Right renal pelvis (tissue), 4 donors: Measurements from ENCODE around the gene B3GNT5. TPM values are rescaled to one million over a fixed set of nuclear protein-coding genes. Genes with fewer than 3 reads are reported as not detected.
A peak's percentile ranks its signal among the peaks of the same experiment; 100 is the strongest.
"Not testable (repeated sequence)": the region's sequence is repeated elsewhere in the genome, so short reads cannot be mapped to it uniquely, and the experiment has no call there.

Experiments used
- DNase-seq, 4 donors: peaks; one replicate each; pipeline ENCODE4 v3.0.0-alpha.2; 2013; ENCODE audit warnings: low read depth in 4 of 4, low spot score in 3 of 4, missing footprints in 1 of 4
- polyA plus RNA-seq, 4 donors: library from polyadenylated mRNA; unstranded; fragments of 120-200 nt; gene quantifications; one replicate each; pipeline ENCODE4 v1.2.1, GENCODE V29; 2013; ENCODE audit not compliant: insufficient read length in 4 of 4

Gene B3GNT5
- polyA plus RNA-seq, 4 donors = 22.0 to 28.5 (median 28.3) TPM

GRCh38 chr3:183229178-183229577, 23.9 kb upstream of the B3GNT5 start:
- DNase-seq = no peak

GRCh38 chr3:183230251-183230650, 22.8 kb upstream of the B3GNT5 start:
- not testable (repeated sequence) for DNase-seq

- no peak for DNase-seq
Measured at GRCh38 chr3:183230826-183231225, 22.2 kb upstream of the B3GNT5 start.

GRCh38 chr3:183233966-183234365, 19.1 kb upstream of the B3GNT5 start:
- DNase-seq = no peak

GRCh38 chr3:183239046-183239445, 14.0 kb upstream of the B3GNT5 start:
- DNase-seq = no peak

GRCh38 chr3:183242431-183242830, 10.6 kb upstream of the B3GNT5 start:
- no peak for DNase-seq

GRCh38 chr3:183244219-183244618, 8.8 kb upstream of the B3GNT5 start:
- DNase-seq = no peak

- DNase-seq = no peak
Measured at GRCh38 chr3:183244981-183245476, 8.0 kb upstream of the B3GNT5 start.

- no peak for DNase-seq
Measured at GRCh38 chr3:183247011-183247589, 6.0 kb upstream of the B3GNT5 start.

GRCh38 chr3:183249006-183249718, 3.9 kb upstream of the B3GNT5 start:
- DNase-seq = no peak

- DNase-seq = no peak
Measured at GRCh38 chr3:183252118-183252782, 803 bp upstream of the B3GNT5 start.

- peak in 3 of 4 donors; percentile 19 to 64 (median 39) for DNase-seq
Measured at GRCh38 chr3:183253528-183254486, 754 bp downstream of the B3GNT5 start.

- DNase-seq = peak in 2 of 4 donors; percentile 36 to 53
Measured at GRCh38 chr3:183254487-183255347, 1.7 kb downstream of the B3GNT5 start.

- DNase-seq = no peak
Measured at GRCh38 chr3:183255348-183255730, 2.3 kb downstream of the B3GNT5 start.

GRCh38 chr3:183259087-183259486, 6.0 kb downstream of the B3GNT5 start:
- no peak for DNase-seq

- DNase-seq = no peak
Measured at GRCh38 chr3:183259621-183260020, 6.6 kb downstream of the B3GNT5 start.

- no peak for DNase-seq
Measured at GRCh38 chr3:183260167-183260904, 7.3 kb downstream of the B3GNT5 start.

- no peak for DNase-seq
Measured at GRCh38 chr3:183261151-183261724, 8.2 kb downstream of the B3GNT5 start.
